AG04449 (cell line): Measurements from ENCODE around the gene CSH1.

Experiments used
- CTCF ChIA-PET: fragments of 350-600 bp; formaldehyde crosslinking; extraction: SDS; loops from one replicate; lab custom pipeline; 2021; ENCODE audit warnings: antibody characterized with exemption; lab: Yijun Ruan, JAX
- POLR2A ChIA-PET: fragments of 400-600, 350-600 bp; formaldehyde crosslinking; extraction: SDS; loops from one replicate; lab custom pipeline; 2020; ENCODE audit warnings: antibody characterized with exemption, inconsistent platforms; lab: Yijun Ruan, JAX
- DNase-seq: peaks from one replicate; pipeline ENCODE4 v3.0.0-alpha.2; 2010; ENCODE audit warnings: low read depth, low spot score
- H3K4me3 ChIP-seq: 2 replicates; pipeline ENCODE4 v1.5.1; 2011; ENCODE audit warnings: low read depth, mild to moderate bottlenecking, control low read depth, low read length
- CTCF ChIP-seq: IDR thresholded peaks from one replicate; pipeline ENCODE4 v1.5.1; 2011; ENCODE audit warnings: mild to moderate bottlenecking, moderate library complexity, low read length, control low read depth, inconsistent platforms; ENCODE audit not compliant: insufficient read depth; ENCODE audit errors: missing control alignments

CSH1 gene

GRCh38 chr17:63853260-63853659 is 43.1 kb downstream of the CSH1 start:
- H3K4me3 ChIP-seq: no peak overlapping the region
- CTCF ChIA-PET: interaction anchor here (1.0 to 4.6 kb wide), 2 partner anchors 13 to 25 kb away, joined by 3 to 47 read pairs; no protein-coding TSS in a partner anchor
- no peak for DNase-seq
- no peak for TF ChIP-seq CTCF
- POLR2A ChIA-PET: no interaction called here

- ChIA-PET CTCF (interaction anchor here (1.2 to 2.0 kb wide), 2 partner anchors 14 to 15 kb away, joined by 4 to 13 read pairs; no protein-coding TSS in a partner anchor), POLR2A (no interaction called here)
- DNase-seq: no peak
- no peak overlapping the region for H3K4me3 ChIP-seq
- TF ChIP-seq CTCF: no peak
Observed at GRCh38 chr17:63850401-63850800, 46.0 kb downstream of the CSH1 start.

GRCh38 chr17:63848834-63849689 is 47.3 kb downstream of the CSH1 start:
- peak; percentile 78 for TF ChIP-seq CTCF
- ChIA-PET CTCF (interaction anchor here (0.6 to 4.0 kb wide), 12 partner anchors 9 to 222 kb away, joined by 3 to 35 read pairs (median 4); no protein-coding TSS in a partner anchor), POLR2A (no interaction called here)
- DNase-seq: no peak
- H3K4me3 ChIP-seq: peak overlapping the region; percentile 43

GRCh38 chr17:63847525-63848249 is 48.7 kb downstream of the CSH1 start:
- no peak for TF ChIP-seq CTCF
- POLR2A ChIA-PET: no interaction called here
- no peak overlapping the region for H3K4me3 ChIP-seq
- CTCF ChIA-PET: interaction anchor here (0.7 to 4.0 kb wide), 6 partner anchors 9 to 27 kb away, joined by 3 to 35 read pairs (median 9); no protein-coding TSS in a partner anchor
- DNase-seq: no peak

- no peak overlapping the region for H3K4me3 ChIP-seq
- DNase-seq: no peak
- CTCF ChIA-PET: interaction anchor here (1.0 to 2.0 kb wide), 3 partner anchors 9 to 20 kb away, joined by 3 to 9 read pairs (median 3); no protein-coding TSS in a partner anchor
- POLR2A ChIA-PET: no interaction called here
- no peak for TF ChIP-seq CTCF
Observed at GRCh38 chr17:63845509-63845908, 50.9 kb downstream of the CSH1 start.
